ENCODE measurements around the gene BMERB1. TPM values are rescaled to one million over a fixed set of nuclear protein-coding genes. Genes with fewer than 3 reads are reported as not detected.
"Not testable (repeated sequence)": the region's sequence is repeated elsewhere in the genome, so short reads cannot be mapped to it uniquely, and the experiment has no call there.

Gene BMERB1
- total RNA-seq, result 1 to 10 TPM; 6.2 to 9.1 TPM

- peaks cover 17% of the 10 kb centered on the region for H3K27me3 ChIP-seq
- H3K9ac ChIP-seq (ENCODE audit: low read depth in 2 of 2, low read length in 2 of 2), result peak within 1 kb of the TSS; percentile 34 to 72
- no peak for TF ChIP-seq CTCF (IDR thresholded peaks at IDR 0.05)
- DNase-seq, result peak; percentile 61
- no peaks in the 10 kb centered on the region for H3K36me3 ChIP-seq
- intact Hi-C loops (cut with DNase I), result no loop called here
- no peaks in the 10 kb centered on the region for H3K9me3 ChIP-seq
- peak within 1 kb of the TSS; percentile 41 for H3K4me3 ChIP-seq
- H3K4me1 ChIP-seq, result no peaks in the 10 kb centered on the region
- peak within 1 kb of the TSS; percentile 49 for H3K27ac ChIP-seq
Observed at GRCh38 chr16:15434425-15435215, at the start of gene BMERB1. Gene BMERB1, plus strand, starts transcription at chr16:15434588. Its CDS starts 66 bp downstream, at chr16:15434654.

- H3K4me1 ChIP-seq; H3K36me3 ChIP-seq; H3K4me3 ChIP-seq; H3K9ac ChIP-seq (ENCODE audit: low read depth in 2 of 2, low read length in 2 of 2); H3K9me3 ChIP-seq; H3K27me3 ChIP-seq; intact Hi-C loops (cut with DNase I); DNase-seq; H3K27ac ChIP-seq: not testable (repeated sequence)
Observed at GRCh38 chr16:15388060-15388459, 46.3 kb upstream of the BMERB1 start.

GRCh38 chr16:15389916-15390315 is 44.5 kb upstream of the BMERB1 start:
- H3K4me1 ChIP-seq; H3K36me3 ChIP-seq; H3K4me3 ChIP-seq; H3K9ac ChIP-seq (ENCODE audit: low read depth in 2 of 2, low read length in 2 of 2); intact Hi-C loops (cut with DNase I); H3K27ac ChIP-seq; DNase-seq; H3K27me3 ChIP-seq; H3K9me3 ChIP-seq: not testable (repeated sequence)

- intact Hi-C loops (cut with DNase I); H3K36me3 ChIP-seq; H3K27me3 ChIP-seq; DNase-seq; H3K4me3 ChIP-seq; H3K27ac ChIP-seq; H3K9me3 ChIP-seq; H3K4me1 ChIP-seq; H3K9ac ChIP-seq (ENCODE audit: low read depth in 2 of 2, low read length in 2 of 2): not testable (repeated sequence)
Observed at GRCh38 chr16:15393025-15393424, 41.4 kb upstream of the BMERB1 start.

GRCh38 chr16:15395631-15396508 is 38.5 kb upstream of the BMERB1 start, which contains the start of gene MPV17L:
Gene MPV17L, plus strand, starts transcription at chr16:15395754. Its CDS starts 144 bp downstream, at chr16:15395898.
- H3K27me3 ChIP-seq; intact Hi-C loops (cut with DNase I); H3K36me3 ChIP-seq; H3K4me1 ChIP-seq; H3K9me3 ChIP-seq; H3K27ac ChIP-seq: not testable (repeated sequence)
- H3K4me3 ChIP-seq, result peak within 1 kb of the TSS; percentile 72
- peak; percentile 47 for DNase-seq
- H3K9ac ChIP-seq (ENCODE audit: low read depth in 2 of 2, low read length in 2 of 2), result peak within 1 kb of the TSS; percentile 26 to 51

GRCh38 chr16:15396509-15396829 is 37.9 kb upstream of the BMERB1 start:
- H3K27ac ChIP-seq; intact Hi-C loops (cut with DNase I); H3K4me1 ChIP-seq; H3K27me3 ChIP-seq; H3K9me3 ChIP-seq; DNase-seq; H3K36me3 ChIP-seq: not testable (repeated sequence)
- peak overlapping the region; percentile 72 for H3K4me3 ChIP-seq
- H3K9ac ChIP-seq (ENCODE audit: low read depth in 2 of 2, low read length in 2 of 2), result peak overlapping the region in 1 of 2 donors; percentile 26

GRCh38 chr16:15396948-15397594 is 37.3 kb upstream of the BMERB1 start:
- Histone ChIP-seq H3K4me1 (no peaks in the 10 kb centered on the region), H3K4me3 (no peak overlapping the region), H3K9ac (ENCODE audit: low read depth in 2 of 2, low read length in 2 of 2) (no peak overlapping the region), H3K9me3 (no peaks in the 10 kb centered on the region), H3K27me3 (no peaks in the 10 kb centered on the region), H3K36me3 (no peaks in the 10 kb centered on the region), H3K27ac (no peak overlapping the region)
- no peak for DNase-seq
- TF ChIP-seq CTCF (IDR thresholded peaks at IDR 0.05), result no peak
- intact Hi-C loops (cut with DNase I), result no loop called here

Measured in colonic mucosa (tissue), 4 donors.